ENCODE measurements around the gene SETD3.

GRCh38 chr14:99410019-99410418 lies 70.6 kb downstream of the SETD3 start:
- no peak for TF ChIP-seq CTCF (conservative IDR thresholded peaks at IDR 0.05; ENCODE audit: low read depth in 2 of 2)
- no peak for TF ChIP-seq POLR2AphosphoS5 (IDR thresholded peaks at IDR 0.05; ENCODE audit: low read depth)
- TF ChIP-seq EZH2phosphoT487 (IDR thresholded peaks at IDR 0.05; ENCODE audit: unreplicated experiment), result no peak
- no peak for TF ChIP-seq CREB1 (CRISPR knock-in tag; IDR thresholded peaks at IDR 0.05; ENCODE audit: low read depth)
- TF ChIP-seq EZH2 (IDR thresholded peaks at IDR 0.05; ENCODE audit: low read depth, unreplicated experiment), result no peak
- TF ChIP-seq REST (IDR thresholded peaks at IDR 0.05; ENCODE audit: unreplicated experiment), result no peak
- no peak for TF ChIP-seq ETS1 (IDR thresholded peaks at IDR 0.05)
- TF ChIP-seq STAT1 (IDR thresholded peaks at IDR 0.05; ENCODE audit: unreplicated experiment), result no peak
- no peak for TF ChIP-seq JUNB (IDR thresholded peaks at IDR 0.05; ENCODE audit: unreplicated experiment)
- no peak for TF ChIP-seq ZNF331 (CRISPR knock-in tag; IDR thresholded peaks at IDR 0.05; ENCODE audit: low read depth)
- TF ChIP-seq ZNF114 (CRISPR knock-in tag; IDR thresholded peaks at IDR 0.05), result no peak
- TF ChIP-seq ZNF462 (CRISPR knock-in tag; IDR thresholded peaks at IDR 0.05), result no peak
- no peak for TF ChIP-seq NANOG (IDR thresholded peaks at IDR 0.05; ENCODE audit: borderline replicate concordance)
